Right renal cortex interstitium (tissue), 3 donors: Measurements from ENCODE around the gene KHK. TPM values are rescaled to one million over a fixed set of nuclear protein-coding genes. Genes with fewer than 3 reads are reported as not detected.
A peak's percentile ranks its signal among the peaks of the same experiment; 100 is the strongest.

Source experiments
- DNase-seq, 3 donors: peaks; one replicate each; pipeline ENCODE4 v3.0.0-alpha.2; 2013; ENCODE audit warnings: low read depth in 3 of 3, low spot score in 2 of 3
- polyA plus RNA-seq, 3 donors: library from polyadenylated mRNA; unstranded; fragments of 120-200 nt; gene quantifications; one replicate each; pipeline ENCODE4 v1.2.1, GENCODE V29; 2013; ENCODE audit not compliant: insufficient read length in 3 of 3

The KHK gene
- polyA plus RNA-seq, 3 donors: 39.5 to 54.9 (median 54.8) TPM

- DNase-seq: no peak
Measured at GRCh38 chr2:27080603-27080936, 6.0 kb upstream of the KHK start.

- DNase-seq: no peak
Measured at GRCh38 chr2:27081984-27082772, 4.4 kb upstream of the KHK start.

DNA sequence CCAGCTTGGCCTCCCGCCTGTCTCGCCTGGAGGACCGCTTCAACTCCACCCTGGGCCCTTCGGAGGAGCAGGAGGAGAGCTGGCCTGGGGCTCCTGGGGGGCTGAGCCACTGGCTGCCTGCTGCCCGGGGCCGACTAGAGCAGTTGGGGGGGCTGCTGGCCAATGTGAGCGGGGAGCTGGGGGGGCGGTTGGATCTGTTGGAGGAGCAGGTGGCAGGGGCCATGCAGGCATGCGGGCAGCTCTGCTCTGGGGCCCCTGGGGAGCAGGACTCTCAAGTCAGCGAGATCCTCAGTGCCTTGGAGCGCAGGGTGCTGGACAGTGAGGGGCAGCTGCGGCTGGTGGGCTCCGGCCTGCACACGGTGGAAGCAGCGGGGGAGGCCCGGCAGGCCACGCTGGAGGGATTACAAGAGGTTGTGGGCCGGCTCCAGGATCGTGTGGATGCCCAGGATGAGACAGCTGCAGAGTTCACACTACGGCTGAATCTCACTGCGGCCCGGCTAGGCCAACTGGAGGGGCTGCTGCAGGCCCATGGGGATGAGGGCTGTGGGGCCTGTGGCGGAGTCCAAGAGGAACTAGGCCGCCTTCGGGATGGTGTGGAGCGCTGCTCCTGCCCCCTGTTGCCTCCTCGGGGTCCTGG is 3.7 kb upstream of the KHK start:
- DNase-seq: no peak

DNA sequence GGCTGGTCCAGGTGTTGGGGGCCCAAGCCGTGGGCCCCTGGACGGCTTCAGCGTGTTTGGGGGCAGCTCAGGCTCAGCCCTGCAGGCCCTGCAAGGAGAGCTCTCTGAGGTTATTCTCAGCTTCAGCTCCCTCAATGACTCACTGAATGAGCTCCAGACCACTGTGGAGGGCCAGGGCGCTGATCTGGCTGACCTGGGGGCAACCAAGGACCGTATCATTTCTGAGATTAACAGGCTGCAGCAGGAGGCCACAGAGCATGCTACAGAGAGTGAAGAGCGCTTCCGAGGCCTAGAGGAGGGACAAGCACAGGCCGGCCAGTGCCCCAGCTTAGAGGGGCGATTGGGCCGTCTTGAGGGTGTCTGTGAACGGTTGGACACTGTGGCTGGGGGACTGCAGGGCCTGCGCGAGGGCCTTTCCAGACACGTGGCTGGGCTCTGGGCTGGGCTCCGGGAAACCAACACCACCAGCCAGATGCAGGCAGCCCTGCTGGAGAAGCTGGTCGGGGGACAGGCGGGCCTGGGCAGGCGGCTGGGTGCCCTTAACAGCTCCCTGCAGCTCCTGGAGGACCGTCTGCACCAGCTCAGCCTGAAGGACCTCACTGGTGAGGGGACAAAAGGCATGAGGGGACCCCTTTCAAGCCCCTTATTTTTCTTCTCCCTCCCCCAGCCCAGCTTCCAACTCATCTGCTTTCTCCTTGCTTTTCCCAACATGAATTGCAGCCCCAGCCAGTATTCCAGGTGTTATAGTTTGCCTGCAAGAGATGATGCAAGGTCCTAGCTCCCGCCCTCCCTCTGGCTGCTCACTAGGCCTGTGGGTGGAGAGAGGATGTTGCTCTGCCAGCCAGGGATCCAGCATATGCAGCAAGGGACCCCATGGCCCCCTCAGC is 2.9 kb upstream of the KHK start:
- DNase-seq: no peak

- DNase-seq: no peak
Measured at GRCh38 chr2:27084297-27085061, 2.1 kb upstream of the KHK start.

DNA sequence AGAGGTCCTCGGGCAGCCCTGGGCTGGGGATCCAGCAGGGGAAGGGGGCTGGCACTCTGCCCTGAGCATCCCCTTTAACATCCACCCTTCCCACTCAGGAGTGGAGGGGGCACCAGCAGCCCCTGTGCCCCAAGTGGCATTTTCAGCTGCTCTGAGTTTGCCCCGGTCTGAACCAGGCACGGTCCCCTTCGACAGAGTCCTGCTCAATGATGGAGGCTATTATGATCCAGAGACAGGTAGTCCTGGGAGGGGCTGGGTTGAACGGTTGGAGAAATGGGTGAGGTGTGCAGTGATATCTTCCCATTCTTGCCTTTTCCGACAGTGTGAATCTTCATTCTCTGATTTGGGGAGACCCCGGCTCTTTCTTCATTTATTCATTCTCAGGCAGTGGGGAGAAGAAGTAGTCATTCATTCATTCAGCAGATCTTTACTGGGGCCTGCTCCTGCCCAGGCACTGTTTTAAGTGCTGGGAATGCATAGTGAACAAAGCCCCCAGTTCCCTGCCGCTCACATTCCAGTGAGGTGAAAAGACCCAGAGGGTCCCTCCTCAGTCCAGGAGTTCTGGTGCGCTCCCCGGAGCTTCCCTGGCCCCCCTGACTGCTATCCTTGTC is 1.4 kb upstream of the KHK start:
- no peak for DNase-seq

GRCh38 chr2:27085673-27086089 is 891 bp upstream of the KHK start:
- no peak for DNase-seq

DNA sequence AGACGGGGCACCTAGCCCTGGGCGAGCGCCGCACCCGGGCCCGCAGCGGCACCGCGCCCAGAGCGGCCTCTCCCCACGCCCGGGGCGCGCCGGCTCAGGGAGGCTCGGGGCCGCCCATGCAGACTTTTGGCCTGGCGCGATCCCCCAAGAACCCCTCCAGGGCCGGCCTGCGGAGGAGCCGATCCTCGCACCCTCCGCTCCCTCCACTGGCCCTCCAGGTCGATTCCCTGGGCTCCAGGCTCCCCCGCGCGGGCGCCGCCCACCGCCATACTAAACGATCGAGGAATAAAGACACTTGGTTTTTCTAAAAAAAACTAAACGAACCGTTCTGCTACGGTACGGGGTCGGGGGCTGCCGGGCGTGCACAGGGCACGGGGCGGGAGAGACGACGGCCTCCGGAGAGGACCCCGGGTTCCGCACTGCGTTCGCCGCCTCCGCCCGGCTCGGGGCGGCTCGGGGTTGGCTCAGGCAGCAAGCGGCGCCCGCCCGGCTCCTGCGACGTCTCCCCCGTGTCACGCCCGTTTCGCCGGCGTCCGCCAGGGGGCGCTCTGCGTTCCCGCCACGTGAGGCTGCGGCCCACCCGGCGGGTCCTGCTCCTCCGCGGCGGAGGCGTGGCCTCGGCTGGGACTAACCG is 365 bp upstream of the KHK start:
- DNase-seq: peak in 2 of 3 donors; percentile 85 to 87

GRCh38 chr2:27087823-27088410 is 1.3 kb downstream of the KHK start:
- no peak for DNase-seq

DNA sequence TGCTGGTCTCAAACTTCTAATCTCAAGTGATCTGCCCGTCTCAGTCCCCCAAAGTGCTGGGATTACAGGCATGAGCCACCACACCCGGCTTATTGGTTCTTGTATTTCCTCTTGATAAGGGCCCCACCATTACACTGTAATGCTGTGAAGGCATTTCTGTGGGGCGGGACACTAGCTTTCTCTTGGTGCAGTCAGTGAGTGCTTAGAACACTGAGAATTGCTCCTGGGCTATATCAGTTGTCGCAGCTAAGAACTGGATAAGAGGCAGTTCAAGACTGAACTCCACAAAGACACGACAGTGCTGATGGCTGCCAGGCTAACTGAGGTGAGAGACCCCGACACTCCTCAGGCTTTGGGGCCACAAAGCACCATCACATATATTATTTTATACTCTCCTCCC is 2.1 kb downstream of the KHK start:
- no peak for DNase-seq

- DNase-seq: no peak
Measured at GRCh38 chr2:27089111-27089954, 2.8 kb downstream of the KHK start.

GRCh38 chr2:27091746-27092695 is 5.4 kb downstream of the KHK start:
- no peak for DNase-seq

- no peak for DNase-seq
Measured at GRCh38 chr2:27092696-27093429, 6.3 kb downstream of the KHK start.

DNA sequence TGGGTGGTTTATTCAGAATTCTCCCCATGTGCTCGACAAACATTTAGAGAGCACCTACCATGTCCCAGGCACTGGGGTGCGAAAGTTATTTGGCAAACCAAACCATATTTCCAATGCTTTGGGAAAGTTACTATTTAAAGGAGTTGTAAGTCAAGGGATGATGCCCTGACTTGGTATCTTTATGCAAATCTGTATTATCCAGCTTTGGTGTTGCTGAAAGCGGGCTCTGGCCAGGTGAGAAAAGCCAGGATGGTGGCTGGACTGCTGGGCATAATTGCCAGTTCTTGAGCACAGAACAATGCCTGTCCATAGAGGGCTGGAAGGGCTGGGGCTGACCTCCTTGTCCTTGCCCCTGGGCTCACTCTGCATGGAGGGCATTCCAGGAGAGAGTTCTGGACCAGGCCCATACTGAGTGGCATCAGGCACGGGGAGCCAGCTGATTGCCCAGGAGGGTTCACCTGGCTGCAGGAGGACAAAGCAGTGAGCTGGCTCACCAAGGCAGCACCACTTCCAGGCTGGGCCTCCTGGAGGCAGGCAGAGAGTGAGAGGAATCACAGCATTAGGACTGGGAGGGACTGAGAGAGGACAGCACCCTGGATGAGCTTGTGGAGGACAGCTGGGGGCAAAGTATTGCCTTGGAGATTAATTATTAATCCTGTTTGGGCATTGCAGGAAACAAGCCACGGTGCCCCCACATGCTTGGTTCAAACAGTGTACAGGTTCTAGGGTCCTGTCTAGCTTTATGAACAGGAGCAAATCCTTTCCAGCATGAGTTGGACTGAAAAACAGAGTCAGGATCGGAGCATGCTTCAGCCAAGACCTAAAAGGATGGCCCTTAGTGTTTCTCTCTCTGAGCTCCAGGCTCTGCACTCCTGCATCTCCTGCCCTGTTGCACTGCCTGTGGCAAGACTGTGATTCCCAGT is 7.1 kb downstream of the KHK start:
- DNase-seq: no peak

- DNase-seq: no peak
Measured at GRCh38 chr2:27094353-27094984, 7.9 kb downstream of the KHK start.
